HG03045 (cell line): Measurements from ENCODE around the gene CLASP1.

ENCODE experiments used
- ATAC-seq: cut with Tn5 transposase; IDR thresholded peaks from one replicate; pipeline ENCODE4 v1.9.1; 2021; ENCODE audit warnings: mild to moderate bottlenecking, moderate library complexity; ENCODE audit not compliant: unreplicated experiment

The CLASP1 gene

GRCh38 chr2:121513597-121514333 lies 135.5 kb downstream of the CLASP1 start:
- ATAC-seq: no peak

DNA sequence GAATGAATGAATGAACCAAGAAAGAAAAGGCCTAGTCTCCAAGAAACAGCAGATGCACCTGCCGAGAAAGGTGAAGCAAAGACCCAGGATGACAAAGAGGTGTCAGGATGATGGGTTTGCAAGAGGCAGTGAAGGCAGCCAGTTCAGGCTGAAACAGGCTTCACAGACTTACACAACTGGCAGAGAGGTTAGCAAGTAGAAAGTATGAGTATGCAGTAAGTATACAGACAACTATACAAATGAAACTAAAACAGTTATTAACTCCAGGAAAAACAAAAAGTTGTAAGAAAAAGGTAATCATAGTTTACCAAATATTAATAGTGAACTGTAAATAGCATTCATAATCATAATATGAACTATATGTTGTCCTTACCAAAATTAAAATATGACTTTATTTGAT lies 138.4 kb downstream of the CLASP1 start:
- ATAC-seq: no peak

DNA sequence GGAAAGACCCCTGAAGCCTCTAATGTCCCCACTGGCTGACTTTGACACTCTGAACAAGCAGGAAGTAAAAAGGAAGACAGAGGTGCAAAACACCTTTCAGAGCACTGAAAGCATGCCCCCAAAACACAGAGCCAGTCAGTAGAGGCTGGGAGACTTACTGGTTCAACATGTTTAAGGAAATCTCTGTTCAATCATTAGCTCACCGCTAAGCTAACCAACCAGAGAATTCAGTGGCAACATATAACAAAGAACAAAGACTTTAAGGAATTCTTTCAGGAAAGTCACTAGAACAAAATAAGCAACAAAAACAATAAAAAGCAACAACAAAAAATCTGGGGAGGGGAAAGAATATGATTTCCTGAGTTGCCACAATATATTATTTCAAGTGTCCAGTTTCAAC lies 142.6 kb downstream of the CLASP1 start:
- no peak for ATAC-seq

DNA sequence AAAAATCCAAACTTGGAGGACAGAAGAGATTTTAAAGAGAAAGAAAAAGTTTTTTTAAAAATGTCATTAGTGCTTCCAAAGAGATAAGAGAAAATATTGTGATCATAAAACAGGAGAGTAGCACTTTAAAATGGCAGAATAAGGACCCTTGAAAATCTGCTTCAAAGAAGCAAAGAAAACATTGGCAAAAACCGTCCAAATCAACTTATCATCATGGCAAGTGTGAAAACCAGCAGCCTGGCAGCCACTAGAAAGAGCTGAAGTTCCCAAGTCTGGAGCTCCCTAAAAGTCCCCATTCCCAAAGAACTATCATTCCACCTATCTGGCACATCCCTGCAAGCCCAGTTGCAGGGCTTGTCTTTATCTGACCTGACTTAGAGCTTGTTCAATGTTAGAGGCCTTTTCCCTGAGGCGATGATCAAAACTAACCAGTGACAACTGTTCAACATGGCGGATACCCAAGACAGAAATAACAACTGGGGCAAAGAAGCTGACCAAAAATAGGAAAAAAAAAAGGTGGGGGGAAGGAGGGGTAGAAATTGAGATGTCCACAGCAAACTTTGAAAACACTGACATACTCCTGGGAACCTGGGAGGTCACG lies 143.2 kb downstream of the CLASP1 start:
- no peak for ATAC-seq

DNA sequence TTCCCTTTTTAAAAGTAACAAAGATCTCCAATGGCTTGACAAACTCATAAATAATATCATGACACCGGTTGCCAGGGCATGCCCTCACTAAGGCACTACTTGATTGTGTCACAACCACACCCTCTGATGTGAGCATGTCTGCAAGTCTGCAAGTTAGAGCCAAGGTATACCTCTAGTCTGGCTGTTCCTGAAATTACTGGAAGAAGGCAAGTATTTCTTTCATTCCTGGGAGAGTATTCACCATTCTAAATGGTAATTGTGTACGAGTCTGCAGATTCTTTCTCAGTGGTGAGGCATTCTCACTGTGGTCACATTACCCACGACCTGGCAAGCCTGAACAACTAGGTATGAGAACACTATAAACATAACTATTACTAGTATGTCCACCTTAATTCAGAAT lies 144.3 kb downstream of the CLASP1 start:
- ATAC-seq: no peak

DNA sequence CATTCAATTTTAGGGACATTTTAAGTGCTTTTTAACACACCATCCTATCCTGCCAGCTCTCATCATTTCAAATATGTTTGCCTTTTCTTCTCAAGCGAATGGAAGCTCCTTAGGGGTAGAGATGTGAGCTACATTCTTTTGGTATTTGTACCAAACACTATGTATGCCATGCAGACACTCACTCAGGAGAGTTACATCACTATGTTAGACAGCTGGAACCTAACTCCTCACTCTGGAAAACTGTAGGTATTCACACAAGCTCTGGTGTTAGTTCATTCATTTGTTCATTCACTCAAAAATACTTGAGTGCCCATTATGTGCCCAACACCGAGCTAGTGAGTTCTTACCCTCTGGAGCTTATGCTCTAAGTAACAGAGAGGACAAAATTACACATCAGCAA lies 144.9 kb downstream of the CLASP1 start:
- no peak for ATAC-seq

- ATAC-seq: no peak
Measured at GRCh38 chr2:121502781-121503180, 146.5 kb downstream of the CLASP1 start.

DNA sequence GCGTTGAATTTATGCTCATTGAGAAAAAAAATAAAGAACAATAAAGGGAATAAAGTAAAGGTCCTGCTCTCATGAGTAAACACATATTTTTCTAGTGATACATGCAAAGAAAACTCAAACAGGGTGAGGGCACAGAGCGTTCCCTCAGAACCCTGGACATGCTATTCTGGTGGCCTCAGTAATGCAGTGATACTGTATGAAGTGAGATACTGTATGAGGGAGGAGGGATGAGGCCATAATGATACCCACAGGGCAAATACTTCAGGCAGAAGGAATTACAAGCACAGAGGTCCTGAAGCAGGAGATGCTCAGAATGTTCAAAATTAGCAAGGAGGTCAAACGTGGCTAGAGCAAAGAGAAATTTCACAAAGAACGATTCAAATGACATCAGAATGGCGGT lies 147.0 kb downstream of the CLASP1 start:
- no peak for ATAC-seq

DNA sequence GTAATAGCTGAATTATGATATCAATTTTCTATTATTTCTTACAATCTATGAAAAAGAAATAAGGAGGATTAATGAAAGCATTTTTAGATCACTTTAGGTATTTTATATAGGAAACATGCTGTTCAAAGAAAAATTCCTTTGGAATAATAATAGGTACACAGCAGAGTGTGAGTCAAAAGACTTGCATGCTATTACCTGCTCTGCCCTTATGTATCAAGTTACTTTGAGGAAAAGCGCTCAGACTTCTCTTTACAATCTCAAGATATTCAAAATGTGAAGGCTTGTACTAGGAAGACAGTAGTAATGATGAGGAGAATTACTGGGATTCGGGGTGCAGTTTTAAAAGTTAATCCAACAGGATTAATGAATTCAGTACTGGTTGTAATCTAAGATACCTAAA lies 147.7 kb downstream of the CLASP1 start:
- ATAC-seq: no peak

DNA sequence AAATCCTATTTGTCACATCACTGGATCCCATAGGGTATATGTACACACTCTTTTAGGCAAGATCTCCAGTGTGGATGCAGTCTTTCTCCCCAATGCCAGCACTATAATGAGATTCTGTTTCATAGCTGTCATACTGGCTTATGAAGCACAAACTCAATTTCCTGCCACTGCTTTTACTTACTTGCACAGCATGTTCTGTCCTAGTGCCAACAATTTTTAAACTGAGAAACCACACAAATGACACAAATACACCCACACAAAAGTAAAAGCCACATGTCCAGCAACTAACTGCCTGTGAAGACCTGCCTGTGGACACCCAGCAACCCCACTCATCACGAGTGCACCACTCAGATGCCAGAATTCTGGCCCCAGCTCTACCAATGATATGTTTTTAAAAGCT lies 148.2 kb downstream of the CLASP1 start:
- ATAC-seq: no peak

DNA sequence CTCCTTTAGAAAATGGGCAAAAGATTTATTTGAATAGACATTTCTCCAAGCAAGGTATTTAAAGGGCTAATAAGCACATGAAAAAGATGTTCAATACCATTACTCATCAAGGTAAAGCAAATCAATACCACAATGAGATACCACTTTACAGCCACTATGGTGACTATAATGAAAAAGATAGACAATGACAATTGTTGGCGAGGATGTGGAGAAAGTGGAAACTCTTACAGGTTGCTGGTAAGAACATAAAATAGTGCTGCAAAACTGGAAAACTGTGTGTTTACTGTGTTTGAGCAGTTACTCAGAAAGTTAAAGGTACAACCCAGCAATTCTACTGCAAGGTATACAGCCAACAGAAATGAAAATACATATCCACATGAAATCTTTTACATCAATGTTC lies 150.5 kb downstream of the CLASP1 start:
- no peak for ATAC-seq

GRCh38 chr2:121492409-121492808 lies 156.9 kb downstream of the CLASP1 start:
- ATAC-seq: no peak

DNA sequence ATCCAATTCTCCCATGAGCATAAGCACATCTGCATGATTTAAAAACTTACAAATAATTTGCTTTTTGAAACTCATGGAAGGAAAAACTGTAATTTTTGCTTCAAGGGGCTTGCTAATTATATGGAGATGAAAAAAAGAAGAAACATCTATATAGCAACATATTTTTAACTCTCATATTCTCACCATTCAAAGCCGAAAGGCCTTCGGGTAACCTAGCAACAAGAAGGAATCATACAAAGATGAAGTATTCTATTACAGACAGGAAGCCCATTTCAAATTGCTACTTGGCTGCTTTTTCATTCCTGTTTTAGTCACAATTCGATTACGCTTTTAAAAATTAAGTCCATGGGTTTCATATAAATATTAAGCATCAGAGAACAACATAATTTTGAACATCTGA lies 157.7 kb downstream of the CLASP1 start:
- no peak for ATAC-seq

GRCh38 chr2:121490584-121491133 lies 158.6 kb downstream of the CLASP1 start:
- no peak for ATAC-seq

- no peak for ATAC-seq
Measured at GRCh38 chr2:121489911-121490583, 159.2 kb downstream of the CLASP1 start.

DNA sequence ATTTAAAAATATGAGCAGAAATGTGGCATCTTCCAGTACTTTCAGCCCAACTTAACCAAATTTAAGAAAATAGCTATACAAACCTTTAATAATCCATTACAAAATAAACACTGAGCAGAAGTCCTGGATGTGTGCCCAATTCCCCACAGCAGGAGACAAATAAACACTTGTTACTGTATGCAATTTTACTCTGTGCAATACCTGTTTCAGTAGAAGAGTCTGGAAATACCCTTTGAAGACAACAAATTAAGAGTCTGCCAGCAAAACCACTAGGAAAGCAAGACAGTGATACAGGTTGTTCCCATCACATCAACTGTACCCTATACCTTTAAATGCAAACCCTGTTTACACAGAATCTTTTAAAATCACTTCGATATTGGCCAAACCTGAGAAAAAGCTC lies 160.0 kb downstream of the CLASP1 start:
- ATAC-seq: no peak

- ATAC-seq: no peak
Measured at GRCh38 chr2:121486191-121486790, 163.0 kb downstream of the CLASP1 start.

- ATAC-seq: no peak
Measured at GRCh38 chr2:121485039-121485438, 164.2 kb downstream of the CLASP1 start.

- ATAC-seq: no peak
Measured at GRCh38 chr2:121483846-121484245, 165.4 kb downstream of the CLASP1 start.

DNA sequence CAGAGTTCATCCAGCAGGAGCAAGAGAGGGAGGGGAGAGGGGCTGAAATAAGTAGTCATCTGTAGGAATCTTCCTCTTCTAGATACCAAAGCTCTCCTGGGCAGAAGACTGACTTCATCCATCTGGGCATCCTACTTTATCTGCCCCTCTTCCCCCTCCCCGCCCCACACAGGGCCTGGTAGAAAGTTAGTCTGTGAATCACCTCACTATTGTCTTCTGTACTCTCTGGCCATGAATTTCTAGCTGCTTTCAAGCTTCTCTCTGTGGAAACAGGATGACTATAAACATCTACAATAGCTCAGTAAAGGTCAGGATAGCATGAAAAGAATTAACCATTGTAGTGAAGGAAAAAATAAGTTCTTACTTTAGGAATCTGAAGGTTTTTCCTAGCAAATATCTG lies 166.2 kb downstream of the CLASP1 start:
- no peak for ATAC-seq

GRCh38 chr2:121480826-121481225 lies 168.4 kb downstream of the CLASP1 start:
- no peak for ATAC-seq
